ENCODE measurements around the gene RASSF7. TPM values are rescaled to one million over a fixed set of nuclear protein-coding genes. Genes with fewer than 3 reads are reported as not detected.
A peak's percentile ranks its signal among the peaks of the same experiment; 100 is the strongest.

RASSF7 gene
- total RNA-seq, 1 donor from 2014 or later, result 12.8 TPM

- peaks cover 4% of the 10 kb centered on the region for H3K27me3 ChIP-seq
- no peak for DNase-seq (ENCODE audit: low spot score)
- H3K27me3 Mint-ChIP-seq (ENCODE audit: insufficient read depth, low read depth), result peaks cover 2% of the 10 kb centered on the region
- H3K36me3 Mint-ChIP-seq, result peaks cover 10% of the 10 kb centered on the region
- peaks cover 23% of the 10 kb centered on the region for H3K4me1 Mint-ChIP-seq
- peak overlapping the region; percentile 69 for H3K4me3 Mint-ChIP-seq
- H3K9me3 Mint-ChIP-seq, result no peaks in the 10 kb centered on the region
- TF ChIP-seq EZH2 (IDR thresholded peaks at IDR 0.05), result no peak
- TF ChIP-seq, protein P1, sequence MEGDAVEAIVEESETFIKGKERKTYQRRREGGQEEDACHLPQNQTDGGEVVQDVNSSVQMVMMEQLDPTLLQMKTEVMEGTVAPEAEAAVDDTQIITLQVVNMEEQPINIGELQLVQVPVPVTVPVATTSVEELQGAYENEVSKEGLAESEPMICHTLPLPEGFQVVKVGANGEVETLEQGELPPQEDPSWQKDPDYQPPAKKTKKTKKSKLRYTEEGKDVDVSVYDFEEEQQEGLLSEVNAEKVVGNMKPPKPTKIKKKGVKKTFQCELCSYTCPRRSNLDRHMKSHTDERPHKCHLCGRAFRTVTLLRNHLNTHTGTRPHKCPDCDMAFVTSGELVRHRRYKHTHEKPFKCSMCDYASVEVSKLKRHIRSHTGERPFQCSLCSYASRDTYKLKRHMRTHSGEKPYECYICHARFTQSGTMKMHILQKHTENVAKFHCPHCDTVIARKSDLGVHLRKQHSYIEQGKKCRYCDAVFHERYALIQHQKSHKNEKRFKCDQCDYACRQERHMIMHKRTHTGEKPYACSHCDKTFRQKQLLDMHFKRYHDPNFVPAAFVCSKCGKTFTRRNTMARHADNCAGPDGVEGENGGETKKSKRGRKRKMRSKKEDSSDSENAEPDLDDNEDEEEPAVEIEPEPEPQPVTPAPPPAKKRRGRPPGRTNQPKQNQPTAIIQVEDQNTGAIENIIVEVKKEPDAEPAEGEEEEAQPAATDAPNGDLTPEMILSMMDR (IDR thresholded peaks at IDR 0.05), result no peak
- TF ChIP-seq EZH2phosphoT487 (IDR thresholded peaks at IDR 0.05), result no peak
- no peaks in the 10 kb centered on the region for H3K36me3 ChIP-seq
- no peak overlapping the region for H3K4me2 ChIP-seq
- H3K27ac ChIP-seq, result no peak overlapping the region
- peaks cover 76% of the 10 kb centered on the region for H4K20me1 ChIP-seq (ENCODE audit: low read depth)
- no peak overlapping the region for H2AFZ ChIP-seq (replicated peaks)
- H3K79me2 ChIP-seq (ENCODE audit: low read depth), result peaks cover 78% of the 10 kb centered on the region
- no peaks in the 10 kb centered on the region for H3K9me3 ChIP-seq (ENCODE audit: low read depth)
- H3K4me3 ChIP-seq, result no peak overlapping the region
- peaks cover 13% of the 10 kb centered on the region for H3F3A ChIP-seq (ENCODE audit: low read depth)
- H3K9ac ChIP-seq, result peak overlapping the region; percentile 40
- peaks cover 11% of the 10 kb centered on the region for H3K4me1 ChIP-seq
- peak overlapping the region; percentile 78 for H3K27ac Mint-ChIP-seq
Measured at GRCh38 chr11:579830-580601, 19.2 kb downstream of the RASSF7 start.

DNA sequence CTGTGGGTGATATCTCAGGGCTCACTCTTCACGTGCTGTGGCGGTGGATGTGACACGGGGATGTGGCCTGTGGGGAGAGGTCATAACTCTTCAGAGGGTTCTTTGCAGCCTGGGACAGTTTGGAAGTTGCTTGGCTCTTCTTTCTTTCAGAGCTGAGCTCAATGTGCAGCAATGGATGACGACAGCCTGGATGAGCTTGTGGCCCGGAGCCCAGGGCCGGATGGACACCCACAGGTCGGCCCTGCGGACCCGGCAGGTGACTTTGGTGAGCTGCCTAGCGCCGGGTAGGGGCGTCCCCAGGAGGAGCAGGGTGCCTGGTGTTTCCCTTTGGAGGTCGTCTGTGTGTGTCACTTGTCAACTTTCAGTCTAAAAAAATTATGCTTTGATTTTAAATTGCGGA lies 20.6 kb downstream of the RASSF7 start:
- H3K4me1 Mint-ChIP-seq, result peaks cover 21% of the 10 kb centered on the region
- Histone ChIP-seq H3K36me3 (no peaks in the 10 kb centered on the region), H3K27ac (no peak overlapping the region), H3F3A (ENCODE audit: low read depth) (peaks cover 10% of the 10 kb centered on the region), H3K9ac (no peak overlapping the region), H3K27me3 (no peaks in the 10 kb centered on the region), H3K4me2 (no peak overlapping the region), H3K4me1 (peaks cover 10% of the 10 kb centered on the region), H3K4me3 (no peak overlapping the region), H3K9me3 (ENCODE audit: low read depth) (no peaks in the 10 kb centered on the region), H3K79me2 (ENCODE audit: low read depth) (peaks cover 77% of the 10 kb centered on the region), H2AFZ (replicated peaks) (no peak overlapping the region), H4K20me1 (ENCODE audit: low read depth) (peaks cover 77% of the 10 kb centered on the region)
- no peak overlapping the region for H3K4me3 Mint-ChIP-seq
- TF ChIP-seq, protein P1 (IDR thresholded peaks at IDR 0.05), result no peak
- TF ChIP-seq EZH2 (IDR thresholded peaks at IDR 0.05) (no peak), EZH2phosphoT487 (IDR thresholded peaks at IDR 0.05) (no peak)
- no peak for DNase-seq (ENCODE audit: low spot score)
- H3K27ac Mint-ChIP-seq, result no peak overlapping the region
- H3K9me3 Mint-ChIP-seq, result no peaks in the 10 kb centered on the region
- H3K36me3 Mint-ChIP-seq, result peaks cover 13% of the 10 kb centered on the region
- H3K27me3 Mint-ChIP-seq (ENCODE audit: insufficient read depth, low read depth), result no peaks in the 10 kb centered on the region

- no peaks in the 10 kb centered on the region for H3K27me3 Mint-ChIP-seq (ENCODE audit: insufficient read depth, low read depth)
- no peaks in the 10 kb centered on the region for H3K36me3 ChIP-seq
- peaks cover 10% of the 10 kb centered on the region for H3K4me1 ChIP-seq
- H3K4me2 ChIP-seq, result no peak overlapping the region
- H3K4me3 ChIP-seq, result no peak overlapping the region
- peaks cover 21% of the 10 kb centered on the region for H3K4me1 Mint-ChIP-seq
- H3K27me3 ChIP-seq, result no peaks in the 10 kb centered on the region
- H4K20me1 ChIP-seq (ENCODE audit: low read depth), result peaks cover 76% of the 10 kb centered on the region
- H2AFZ ChIP-seq (replicated peaks), result no peak overlapping the region
- no peaks in the 10 kb centered on the region for H3K9me3 Mint-ChIP-seq
- DNase-seq (ENCODE audit: low spot score), result no peak
- no peak overlapping the region for H3K4me3 Mint-ChIP-seq
- H3K27ac Mint-ChIP-seq, result no peak overlapping the region
- no peak overlapping the region for H3K9ac ChIP-seq
- TF ChIP-seq EZH2phosphoT487 (IDR thresholded peaks at IDR 0.05) (no peak), EZH2 (IDR thresholded peaks at IDR 0.05) (no peak)
- TF ChIP-seq, protein P1 (IDR thresholded peaks at IDR 0.05), result no peak
- no peak overlapping the region for H3K27ac ChIP-seq
- H3K9me3 ChIP-seq (ENCODE audit: low read depth), result no peaks in the 10 kb centered on the region
- H3F3A ChIP-seq (ENCODE audit: low read depth), result peaks cover 10% of the 10 kb centered on the region
- peaks cover 76% of the 10 kb centered on the region for H3K79me2 ChIP-seq (ENCODE audit: low read depth)
- peaks cover 15% of the 10 kb centered on the region for H3K36me3 Mint-ChIP-seq
Measured at GRCh38 chr11:581752-582151, 21.0 kb downstream of the RASSF7 start.
